ENCODE data around the gene CDC37L1. TPM values are rescaled to one million over a fixed set of nuclear protein-coding genes. Genes with fewer than 3 reads are reported as not detected.

CDC37L1 gene
- total and polyA plus RNA-seq, 9 of the 15 experiments (the other 6 are each of a cell fraction or from before 2014, with no cell fraction given) = 1.5 to 7.9 (median 6.0) TPM

DNA sequence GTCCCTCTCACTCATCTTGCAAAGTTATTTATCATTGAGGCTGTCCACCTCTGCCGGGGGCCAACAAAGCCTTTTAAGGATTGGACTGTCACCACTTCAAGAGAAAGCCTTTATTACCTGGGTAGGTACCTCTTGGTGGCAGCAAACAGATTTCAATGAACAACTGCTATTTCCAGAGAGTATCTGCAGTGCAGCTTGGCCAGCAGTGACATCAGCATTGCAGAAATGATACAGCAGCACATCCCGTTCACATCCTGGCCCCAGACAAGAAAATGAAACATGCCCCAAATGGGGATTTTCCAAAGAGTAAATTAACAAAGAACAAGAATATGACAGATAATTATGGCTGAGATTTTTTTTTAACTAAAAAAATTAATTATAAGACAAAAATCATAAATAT lies 10.8 kb upstream of the CDC37L1 start:
- H3K4me1 ChIP-seq (replicated peaks in 1 of 2; ENCODE audit: control insufficient read depth in 2 of 2, insufficient read depth in 2 of 2, low read length in 2 of 2) = peaks cover 5 to 6% of the 10 kb centered on the region in 2 experiments; a peak in 2 of 5 replicates
- no peaks in the 10 kb centered on the region for H3K9me1 ChIP-seq (ENCODE audit: control insufficient read depth, insufficient read depth, low read length)
- 15% methylated on average over 2 of the region's 2 CpGs for WGBS (ENCODE audit: insufficient coverage, low coverage, missing lambda C conversion rate)
- CTCF ChIA-PET (ENCODE audit: low intra/inter-chr PET ratio) = no interaction called here
- DNase-seq (ENCODE audit: extremely low read depth in 1 of 4, low spot score in 3 of 4) (no peak), FAIRE-seq (no peak), ATAC-seq (peak; percentile 31; the same call in 2 of the 3 replicates)
- H2AFZ ChIP-seq (ENCODE audit: low read depth, low read length) = no peak overlapping the region
- no peaks in the 10 kb centered on the region for H4K20me1 ChIP-seq (replicated peaks; ENCODE audit: control insufficient read depth, insufficient read depth, low read length)
- no peak for TF ChIP-seq POLR2AphosphoS5 (IDR thresholded peaks at IDR 0.05; ENCODE audit: control insufficient read depth, insufficient read depth, low read depth, low read length)
- TF ChIP-seq, protein P1, sequence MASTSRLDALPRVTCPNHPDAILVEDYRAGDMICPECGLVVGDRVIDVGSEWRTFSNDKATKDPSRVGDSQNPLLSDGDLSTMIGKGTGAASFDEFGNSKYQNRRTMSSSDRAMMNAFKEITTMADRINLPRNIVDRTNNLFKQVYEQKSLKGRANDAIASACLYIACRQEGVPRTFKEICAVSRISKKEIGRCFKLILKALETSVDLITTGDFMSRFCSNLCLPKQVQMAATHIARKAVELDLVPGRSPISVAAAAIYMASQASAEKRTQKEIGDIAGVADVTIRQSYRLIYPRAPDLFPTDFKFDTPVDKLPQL (IDR thresholded peaks at IDR 0.05; ENCODE audit: extremely low read depth, insufficient read length) = no peak
- no peak for TF ChIP-seq ZNF133 (CRISPR knock-in tag; IDR thresholded peaks at IDR 0.05)
- TF ChIP-seq SIN3A (IDR thresholded peaks at IDR 0.05; ENCODE audit: borderline replicate concordance in 2 of 2, control insufficient read depth in 1 of 2, low read depth in 2 of 2, low read length in 2 of 2) = no peak
- no peak for TF ChIP-seq ZNF23 (CRISPR knock-in tag; IDR thresholded peaks at IDR 0.05)
- TF ChIP-seq PPARD (CRISPR knock-in tag; IDR thresholded peaks at IDR 0.05) = no peak
- TF ChIP-seq, protein P2, sequence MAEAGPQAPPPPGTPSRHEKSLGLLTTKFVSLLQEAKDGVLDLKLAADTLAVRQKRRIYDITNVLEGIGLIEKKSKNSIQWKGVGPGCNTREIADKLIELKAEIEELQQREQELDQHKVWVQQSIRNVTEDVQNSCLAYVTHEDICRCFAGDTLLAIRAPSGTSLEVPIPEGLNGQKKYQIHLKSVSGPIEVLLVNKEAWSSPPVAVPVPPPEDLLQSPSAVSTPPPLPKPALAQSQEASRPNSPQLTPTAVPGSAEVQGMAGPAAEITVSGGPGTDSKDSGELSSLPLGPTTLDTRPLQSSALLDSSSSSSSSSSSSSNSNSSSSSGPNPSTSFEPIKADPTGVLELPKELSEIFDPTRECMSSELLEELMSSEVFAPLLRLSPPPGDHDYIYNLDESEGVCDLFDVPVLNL (CRISPR knock-in tag; IDR thresholded peaks at IDR 0.05; ENCODE audit: low read depth) = no peak
- TF ChIP-seq, protein P3, sequence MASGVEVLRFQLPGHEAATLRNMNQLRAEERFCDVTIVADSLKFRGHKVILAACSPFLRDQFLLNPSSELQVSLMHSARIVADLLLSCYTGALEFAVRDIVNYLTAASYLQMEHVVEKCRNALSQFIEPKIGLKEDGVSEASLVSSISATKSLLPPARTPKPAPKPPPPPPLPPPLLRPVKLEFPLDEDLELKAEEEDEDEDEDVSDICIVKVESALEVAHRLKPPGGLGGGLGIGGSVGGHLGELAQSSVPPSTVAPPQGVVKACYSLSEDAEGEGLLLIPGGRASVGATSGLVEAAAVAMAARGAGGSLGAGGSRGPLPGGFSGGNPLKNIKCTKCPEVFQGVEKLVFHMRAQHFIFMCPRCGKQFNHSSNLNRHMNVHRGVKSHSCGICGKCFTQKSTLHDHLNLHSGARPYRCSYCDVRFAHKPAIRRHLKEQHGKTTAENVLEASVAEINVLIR (CRISPR knock-in tag; IDR thresholded peaks at IDR 0.05) = no peak
- TF ChIP-seq ZBTB1 (CRISPR knock-in tag; IDR thresholded peaks at IDR 0.05; ENCODE audit: borderline replicate concordance, low read depth) = no peak
- no peak for TF ChIP-seq NR3C1 (CRISPR knock-in tag; IDR thresholded peaks at IDR 0.05)
- TF ChIP-seq MYNN (IDR thresholded peaks at IDR 0.05) = no peak
- no peak for TF ChIP-seq MYNN (CRISPR knock-in tag; IDR thresholded peaks at IDR 0.05)
- no peak for TF ChIP-seq BRD4 (IDR thresholded peaks at IDR 0.05)
- no peak for TF ChIP-seq ESRRB (CRISPR knock-in tag; IDR thresholded peaks at IDR 0.05; ENCODE audit: borderline replicate concordance)
- TF ChIP-seq SMARCC2 (IDR thresholded peaks at IDR 0.05; ENCODE audit: low read depth) = no peak
- no peak for TF ChIP-seq NCOA6 (IDR thresholded peaks at IDR 0.05)
- POLR2A ChIA-PET = no interaction called here
- intact Hi-C loops (cut with micrococcal nuclease) (no loop called here), in situ Hi-C loops (cut with MboI) (no loop called here)
- no peaks in the 10 kb centered on the region for H3K27me3 ChIP-seq (ENCODE audit: control insufficient read depth in 2 of 2, insufficient read depth in 2 of 2, low read length in 2 of 2)
- no peaks in the 10 kb centered on the region for H3K9me3 ChIP-seq (replicated peaks; ENCODE audit: control insufficient read depth, insufficient read depth, low read depth, low read length)
- H3K4me3 ChIP-seq = no peak overlapping the region
- peaks cover under 1% of the 10 kb centered on the region; the same call in 2 of the 3 replicates for H3K79me2 ChIP-seq (ENCODE audit: control insufficient read depth, insufficient read depth, low read length)
- H3K4me2 ChIP-seq (ENCODE audit: insufficient read depth, low read length) = no peak overlapping the region
- no peak overlapping the region for H3K27ac ChIP-seq (ENCODE audit: extremely low read depth, low read depth, low read length)
- no TSS peak for BruUV-seq (replicated peaks)
- H3K9ac ChIP-seq (ENCODE audit: insufficient read depth in 1 of 2, low read depth in 2 of 2, low read length in 2 of 2) = no peak overlapping the region
- H3K36me3 ChIP-seq (ENCODE audit: control insufficient read depth, insufficient read depth, low read length) = no peaks in the 10 kb centered on the region
